SU-DHL-6 (cell line): ENCODE data around the gene ELOVL6.

Experiments used
- H2AFZ ChIP-seq: fragments of 200-600 bp; sonication (generic); 2 replicates; pipeline ENCODE4 v1.6.1; 2014; ENCODE audit warnings: low read depth, mild to moderate bottlenecking, moderate library complexity, mixed read lengths, antibody characterized with exemption, low read length; ENCODE audit not compliant: severe bottlenecking
- H3F3A ChIP-seq: fragments of 200-600 bp; shearing (Covaris generic); 2 replicates; pipeline ENCODE4 v1.6.0; 2016; ENCODE audit warnings: antibody characterized with exemption, mild to moderate bottlenecking; ENCODE audit not compliant: insufficient read depth
- H3K27ac ChIP-seq: fragments of 200-600 bp; sonication (generic); 2 replicates; pipeline ENCODE4 v1.5.1; 2016; ENCODE audit warnings: low read depth, mild to moderate bottlenecking, low read length, moderate library complexity, mixed read lengths
- H3K27me3 ChIP-seq: fragments of 200-600 bp; sonication (generic), shearing (Covaris generic); 2 replicates; pipeline ENCODE4 v1.6.0; 2014; ENCODE audit warnings: mild to moderate bottlenecking, low read length
- H3K36me3 ChIP-seq: fragments of 200-600 bp; sonication (generic); 2 replicates; pipeline ENCODE4 v1.6.1; 2014; ENCODE audit warnings: mild to moderate bottlenecking, low read length, mixed read lengths
- H3K4me2 ChIP-seq: fragments of 300-600, 200-600 bp; shearing (Covaris generic), sonication (generic); 2 replicates; pipeline ENCODE4 v1.6.0; 2014; ENCODE audit warnings: low read length, low read depth, mild to moderate bottlenecking; ENCODE audit not compliant: poor library complexity, severe bottlenecking
- H3K4me3 ChIP-seq: fragments of 200-600 bp; sonication (generic); 2 replicates; pipeline ENCODE4 v1.5.1; 2014; ENCODE audit warnings: antibody characterized with exemption, low read length, mild to moderate bottlenecking, mixed read lengths; ENCODE audit not compliant: insufficient read depth, poor library complexity, severe bottlenecking
- H3K79me2 ChIP-seq: fragments of 200-600 bp; sonication (generic); 2 replicates; pipeline ENCODE4 v1.6.1; 2014; ENCODE audit warnings: mild to moderate bottlenecking, low read length, moderate library complexity; ENCODE audit not compliant: insufficient read depth
- H3K9ac ChIP-seq: fragments of 200-600 bp; sonication (generic); 2 replicates; pipeline ENCODE4 v1.7.0; 2014; ENCODE audit warnings: mild to moderate bottlenecking, low read length
- H3K9me2 ChIP-seq: fragments of 200-600 bp; sonication (generic); replicated peaks from 2 replicates; pipeline ENCODE4 v1.6.1; 2014; ENCODE audit warnings: low read length; ENCODE audit not compliant: insufficient read depth
- H3K9me3 ChIP-seq: fragments of 200-600 bp; sonication (generic); 2 replicates; pipeline ENCODE4 v1.6.1; 2014; ENCODE audit warnings: low read length, mixed read lengths; ENCODE audit not compliant: insufficient read depth
- H4K20me1 ChIP-seq: fragments of 200-600 bp; sonication (generic); 2 replicates; pipeline ENCODE4 v1.6.1; 2014; ENCODE audit warnings: low read depth, mild to moderate bottlenecking, antibody characterized with exemption, low read length, moderate library complexity, mixed read lengths
- EZH2phosphoT487 ChIP-seq: fragments of 200-600 bp; sonication (generic), shearing (Covaris generic); conservative IDR thresholded peaks from 2 replicates; pipeline ENCODE4 v1.6.1; 2018; ENCODE audit warnings: mild to moderate bottlenecking, antibody characterized with exemption, low read length, moderate library complexity, mixed read lengths
- TF ChIP-seq, protein P1 (sequence below): fragments of 200-600 bp; sonication (generic); IDR thresholded peaks from one replicate; pipeline ENCODE4 v1.5.1; 2017; ENCODE audit warnings: antibody characterized with exemption, mild to moderate bottlenecking, low read length, moderate library complexity; ENCODE audit not compliant: insufficient read depth, poor library complexity, severe bottlenecking

Gene ELOVL6

DNA sequence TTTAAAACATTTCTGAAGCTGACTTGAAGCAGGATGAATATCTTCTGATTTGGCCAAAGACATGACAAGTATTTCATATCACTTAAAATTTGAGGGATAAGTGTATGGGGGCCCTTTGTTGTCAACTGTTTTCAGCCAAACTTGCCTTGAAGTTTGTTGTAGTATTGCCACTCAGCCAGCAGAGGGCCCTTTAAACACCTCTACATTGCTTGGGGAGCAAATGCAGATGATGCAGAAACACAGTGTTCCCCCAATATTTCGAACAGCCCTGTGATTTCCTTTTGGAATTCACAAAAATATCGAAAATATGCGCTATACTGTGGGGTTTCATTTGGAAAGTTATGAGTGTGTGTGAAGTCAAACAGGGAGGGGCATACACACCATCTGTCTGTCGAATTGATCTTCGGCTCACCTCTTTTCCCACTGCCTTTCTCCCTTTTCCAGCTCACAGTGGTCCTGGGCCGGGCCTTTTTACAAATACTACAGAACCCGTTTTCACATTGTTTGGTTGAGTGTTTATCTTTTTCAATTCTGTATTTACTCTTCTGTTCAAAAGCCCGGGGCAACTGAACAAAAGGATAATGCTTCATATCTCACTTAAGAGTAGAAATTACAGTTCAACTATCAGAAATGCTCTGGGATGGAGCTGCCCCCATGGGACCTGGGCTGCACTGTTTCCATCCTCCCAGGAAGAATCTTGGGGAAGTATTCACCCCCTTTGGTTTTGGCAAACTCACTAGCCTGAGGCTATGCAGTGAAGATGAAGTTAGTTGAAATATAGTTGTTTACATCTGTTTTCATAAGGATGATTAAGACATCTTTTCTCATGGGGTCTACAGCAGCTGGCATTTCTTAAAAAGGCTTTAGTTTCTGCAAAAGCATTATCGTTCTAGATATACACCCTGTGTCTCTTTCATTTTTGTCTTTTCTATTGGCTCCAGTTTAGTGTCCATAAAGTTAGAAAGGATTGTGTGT, 148.2 kb downstream of the ELOVL6 start:
- TF ChIP-seq, protein P1, sequence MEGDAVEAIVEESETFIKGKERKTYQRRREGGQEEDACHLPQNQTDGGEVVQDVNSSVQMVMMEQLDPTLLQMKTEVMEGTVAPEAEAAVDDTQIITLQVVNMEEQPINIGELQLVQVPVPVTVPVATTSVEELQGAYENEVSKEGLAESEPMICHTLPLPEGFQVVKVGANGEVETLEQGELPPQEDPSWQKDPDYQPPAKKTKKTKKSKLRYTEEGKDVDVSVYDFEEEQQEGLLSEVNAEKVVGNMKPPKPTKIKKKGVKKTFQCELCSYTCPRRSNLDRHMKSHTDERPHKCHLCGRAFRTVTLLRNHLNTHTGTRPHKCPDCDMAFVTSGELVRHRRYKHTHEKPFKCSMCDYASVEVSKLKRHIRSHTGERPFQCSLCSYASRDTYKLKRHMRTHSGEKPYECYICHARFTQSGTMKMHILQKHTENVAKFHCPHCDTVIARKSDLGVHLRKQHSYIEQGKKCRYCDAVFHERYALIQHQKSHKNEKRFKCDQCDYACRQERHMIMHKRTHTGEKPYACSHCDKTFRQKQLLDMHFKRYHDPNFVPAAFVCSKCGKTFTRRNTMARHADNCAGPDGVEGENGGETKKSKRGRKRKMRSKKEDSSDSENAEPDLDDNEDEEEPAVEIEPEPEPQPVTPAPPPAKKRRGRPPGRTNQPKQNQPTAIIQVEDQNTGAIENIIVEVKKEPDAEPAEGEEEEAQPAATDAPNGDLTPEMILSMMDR = peak; percentile 24
- TF ChIP-seq EZH2phosphoT487 = no peak

DNA sequence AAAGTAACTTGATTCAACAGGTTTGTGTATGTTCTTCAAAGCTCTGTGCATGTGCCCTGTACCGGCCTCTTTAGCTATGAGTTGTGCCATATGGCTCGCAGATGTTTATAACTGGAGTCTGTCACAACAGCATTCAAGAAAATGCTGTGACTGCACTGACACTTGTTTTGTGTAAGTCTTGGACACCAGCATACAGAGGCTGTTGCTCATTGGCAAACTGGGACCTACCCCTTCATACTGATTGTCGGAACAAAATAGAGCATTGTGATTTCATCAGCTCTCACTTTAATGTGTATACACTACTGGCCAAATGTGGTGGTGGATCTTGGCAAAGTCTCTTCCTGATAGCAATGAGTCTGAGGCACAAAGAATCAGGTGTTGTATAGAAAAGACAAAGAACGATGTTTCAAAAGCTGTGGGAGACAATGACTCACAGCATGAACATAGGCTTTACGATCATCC, 151.8 kb downstream of the ELOVL6 start:
- H4K20me1 ChIP-seq = no peaks in the 10 kb centered on the region
- no peaks in the 10 kb centered on the region for H3K79me2 ChIP-seq
- no peak overlapping the region for H3K9ac ChIP-seq
- no peak overlapping the region for H3K27ac ChIP-seq
- no peak overlapping the region for H3K4me3 ChIP-seq
- H3K36me3 ChIP-seq = no peaks in the 10 kb centered on the region
- TF ChIP-seq, protein P1 = no peak
- no peak for TF ChIP-seq EZH2phosphoT487
- H3K4me2 ChIP-seq = no peak overlapping the region
- no peaks in the 10 kb centered on the region for H3K9me2 ChIP-seq
- no peaks in the 10 kb centered on the region for H3K9me3 ChIP-seq
- H2AFZ ChIP-seq = no peak overlapping the region
- H3F3A ChIP-seq = no peaks in the 10 kb centered on the region
- no peaks in the 10 kb centered on the region for H3K27me3 ChIP-seq

More for the DNA sequence above, 148.2 kb downstream of the ELOVL6 start:
- H3K36me3 ChIP-seq = no peaks in the 10 kb centered on the region
- H3K9me3 ChIP-seq = no peaks in the 10 kb centered on the region
- no peak overlapping the region for H3K4me2 ChIP-seq
- no peaks in the 10 kb centered on the region for H3K9me2 ChIP-seq
- no peaks in the 10 kb centered on the region for H3K79me2 ChIP-seq
- H4K20me1 ChIP-seq = no peaks in the 10 kb centered on the region
- no peak overlapping the region for H2AFZ ChIP-seq
- no peaks in the 10 kb centered on the region for H3K27me3 ChIP-seq
- H3K9ac ChIP-seq = no peak overlapping the region
- no peak overlapping the region for H3K27ac ChIP-seq
- H3F3A ChIP-seq = no peaks in the 10 kb centered on the region
- no peak overlapping the region for H3K4me3 ChIP-seq

DNA sequence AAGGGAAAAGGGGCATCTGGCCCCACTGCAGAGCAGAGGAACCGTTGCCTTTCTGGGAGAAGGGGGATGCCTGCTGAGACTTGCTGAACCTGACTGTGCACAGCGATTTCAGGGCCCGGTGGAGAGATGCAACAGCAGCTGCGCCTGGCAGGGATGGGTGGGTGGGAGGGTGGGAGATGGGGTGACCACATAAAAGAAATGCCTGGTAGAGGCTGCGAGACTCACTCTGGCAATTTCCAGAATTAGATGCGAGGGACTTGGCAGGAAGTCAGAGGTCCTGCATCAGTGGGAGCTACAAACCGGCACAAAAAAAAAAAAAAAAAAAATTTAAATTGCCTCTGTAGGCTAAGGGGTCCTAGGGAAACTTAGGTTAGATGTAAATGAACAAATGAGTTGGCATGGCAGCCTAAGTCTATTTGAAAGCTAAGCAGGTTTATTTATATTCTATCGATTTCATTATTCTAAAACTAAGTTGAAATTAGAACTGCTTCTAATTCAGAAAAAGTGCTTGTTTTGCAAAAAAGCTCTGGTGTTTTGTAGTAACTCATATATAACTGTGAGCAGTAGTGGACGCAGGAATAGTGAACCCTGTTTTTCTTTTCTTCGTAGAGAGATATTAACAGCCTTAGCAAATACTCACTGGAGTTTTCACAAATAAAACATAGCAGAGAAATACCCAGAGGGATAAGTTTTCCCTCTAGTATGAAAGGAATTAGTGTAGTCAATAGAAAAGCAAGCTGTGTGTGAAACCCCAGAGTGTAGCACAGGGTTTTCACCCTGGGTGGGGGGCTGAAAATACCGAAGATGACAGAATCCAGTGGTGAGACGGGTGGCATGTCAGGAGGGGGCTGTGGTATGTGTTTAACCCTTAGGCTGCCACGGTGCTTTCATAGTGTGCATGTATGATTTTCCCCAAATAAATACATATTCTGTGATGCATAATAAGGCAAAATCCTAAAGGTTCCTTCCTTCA, 155.6 kb downstream of the ELOVL6 start:
- no peaks in the 10 kb centered on the region for H3K9me3 ChIP-seq
- no peak overlapping the region for H3K27ac ChIP-seq
- H3K36me3 ChIP-seq = no peaks in the 10 kb centered on the region
- H2AFZ ChIP-seq = no peak overlapping the region
- no peak for TF ChIP-seq EZH2phosphoT487
- TF ChIP-seq, protein P1 = no peak
- no peaks in the 10 kb centered on the region for H3K9me2 ChIP-seq
- no peaks in the 10 kb centered on the region for H4K20me1 ChIP-seq
- no peaks in the 10 kb centered on the region for H3K27me3 ChIP-seq
- H3F3A ChIP-seq = no peaks in the 10 kb centered on the region
- no peak overlapping the region for H3K9ac ChIP-seq
- no peak overlapping the region for H3K4me2 ChIP-seq
- H3K4me3 ChIP-seq = no peak overlapping the region
- H3K79me2 ChIP-seq = no peaks in the 10 kb centered on the region
